GM18505 (cell line): ENCODE data around the gene NFASC.

Experiments
- ATAC-seq: cut with Tn5 transposase; IDR thresholded peaks from one replicate; pipeline ENCODE4 v1.9.1; 2021; ENCODE audit not compliant: unreplicated experiment
- POLR2A ChIP-seq: IDR thresholded peaks from 4 replicates; pipeline ENCODE4 v1.6.1; 2011; ENCODE audit warnings: borderline replicate concordance; ENCODE audit not compliant: insufficient read depth, insufficient read length; ENCODE audit errors: extremely low read depth

The NFASC gene

GRCh38 chr1:204950353-204951001, 79.8 kb downstream of the NFASC start:
- no peak for ATAC-seq
- no peak for TF ChIP-seq POLR2A

- no peak for ATAC-seq
- TF ChIP-seq POLR2A: no peak
Observed at GRCh38 chr1:204958317-204959307, 88.0 kb downstream of the NFASC start.

GRCh38 chr1:204959374-204959773, 88.7 kb downstream of the NFASC start:
- TF ChIP-seq POLR2A: no peak
- ATAC-seq: no peak

GRCh38 chr1:204959836-204960235, 89.2 kb downstream of the NFASC start:
- ATAC-seq: no peak
- TF ChIP-seq POLR2A: no peak

- no peak for ATAC-seq
- no peak for TF ChIP-seq POLR2A
Observed at GRCh38 chr1:204960306-204961125, 89.9 kb downstream of the NFASC start.

- ATAC-seq: no peak
- TF ChIP-seq POLR2A: no peak
Observed at GRCh38 chr1:204961765-204962419, 91.2 kb downstream of the NFASC start.

- no peak for TF ChIP-seq POLR2A
- no peak for ATAC-seq
Observed at GRCh38 chr1:204962742-204963632, 92.3 kb downstream of the NFASC start.

GRCh38 chr1:204967451-204967850, 96.8 kb downstream of the NFASC start:
- ATAC-seq: no peak
- no peak for TF ChIP-seq POLR2A

GRCh38 chr1:204968135-204968534, 97.5 kb downstream of the NFASC start:
- TF ChIP-seq POLR2A: no peak
- ATAC-seq: no peak

GRCh38 chr1:204968951-204969350, 98.3 kb downstream of the NFASC start:
- no peak for TF ChIP-seq POLR2A
- ATAC-seq: no peak

- no peak for ATAC-seq
- no peak for TF ChIP-seq POLR2A
Observed at GRCh38 chr1:204970937-204971336, 100.3 kb downstream of the NFASC start.
